ENCODE measurements around the gene FOXN3. TPM values are rescaled to one million over a fixed set of nuclear protein-coding genes. Genes with fewer than 3 reads are reported as not detected.

Gene FOXN3
- polyA plus RNA-seq, 2 of the 4 experiments (the other 2 are of a cell fraction): 6.0 to 6.4 TPM

DNA sequence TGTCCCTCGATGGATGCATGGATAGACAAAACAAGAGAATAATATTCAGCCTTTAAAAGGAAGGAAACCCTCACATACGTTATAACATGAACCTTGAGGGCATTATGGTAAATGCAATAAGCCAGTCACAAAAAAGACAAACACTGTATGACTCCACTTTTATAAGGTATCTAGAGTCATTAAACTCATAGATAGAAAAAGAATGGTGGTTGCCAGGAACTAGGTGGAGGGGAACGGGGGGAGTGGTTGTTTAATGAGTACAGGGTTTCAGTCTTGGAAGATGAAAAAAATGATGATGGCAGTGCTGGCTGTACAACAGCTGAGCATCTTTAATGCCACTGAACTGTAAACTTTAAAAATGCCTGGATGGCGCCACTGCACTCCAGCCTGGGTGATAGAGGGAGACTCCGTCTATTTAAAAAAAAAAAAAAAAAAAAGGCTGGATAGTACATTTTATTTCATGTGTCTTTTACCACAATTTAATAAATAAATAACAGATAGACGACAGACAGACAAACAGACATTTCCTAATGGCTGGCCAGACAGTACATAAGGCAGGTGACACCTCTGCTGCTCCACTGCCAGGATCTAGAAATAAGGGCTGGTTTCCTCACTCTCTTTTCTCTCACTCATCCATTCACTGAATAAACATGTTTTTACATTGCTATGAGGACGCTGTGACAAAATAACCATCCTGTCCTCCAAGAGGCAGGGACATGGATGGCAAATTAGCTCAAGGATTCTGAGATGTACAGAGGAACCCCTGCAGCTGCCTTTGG, 118.8 kb downstream of the FOXN3 start:
- 46% methylated on average over 7 of the region's 7 CpGs for WGBS (ENCODE audit: missing lambda C conversion rate)
- H3K27ac ChIP-seq: no peak overlapping the region
- no peak for DNase-seq (ENCODE audit: low read depth in 1 of 2, low spot score in 1 of 2)
- no peak for FAIRE-seq
- no peak overlapping the region for H3K4me2 ChIP-seq
- ATAC-seq: no peak
- peaks cover 2% of the 10 kb centered on the region; the same call in 1 of the 3 replicates for H3K4me1 ChIP-seq
- POLR2A ChIA-PET: no interaction called here
- CTCF ChIA-PET: no interaction called here
- TF ChIP-seq SMC3 (IDR thresholded peaks at IDR 0.05) (no peak), HOXB13 (CRISPR knock-in tag; IDR thresholded peaks at IDR 0.05; ENCODE audit: low read depth) (no peak), KDM1A (IDR thresholded peaks at IDR 0.05; ENCODE audit: low read depth) (no peak), ZFP36 (IDR thresholded peaks at IDR 0.05; ENCODE audit: borderline replicate concordance, partially characterized antibody) (no peak)
- TF ChIP-seq, protein P1, sequence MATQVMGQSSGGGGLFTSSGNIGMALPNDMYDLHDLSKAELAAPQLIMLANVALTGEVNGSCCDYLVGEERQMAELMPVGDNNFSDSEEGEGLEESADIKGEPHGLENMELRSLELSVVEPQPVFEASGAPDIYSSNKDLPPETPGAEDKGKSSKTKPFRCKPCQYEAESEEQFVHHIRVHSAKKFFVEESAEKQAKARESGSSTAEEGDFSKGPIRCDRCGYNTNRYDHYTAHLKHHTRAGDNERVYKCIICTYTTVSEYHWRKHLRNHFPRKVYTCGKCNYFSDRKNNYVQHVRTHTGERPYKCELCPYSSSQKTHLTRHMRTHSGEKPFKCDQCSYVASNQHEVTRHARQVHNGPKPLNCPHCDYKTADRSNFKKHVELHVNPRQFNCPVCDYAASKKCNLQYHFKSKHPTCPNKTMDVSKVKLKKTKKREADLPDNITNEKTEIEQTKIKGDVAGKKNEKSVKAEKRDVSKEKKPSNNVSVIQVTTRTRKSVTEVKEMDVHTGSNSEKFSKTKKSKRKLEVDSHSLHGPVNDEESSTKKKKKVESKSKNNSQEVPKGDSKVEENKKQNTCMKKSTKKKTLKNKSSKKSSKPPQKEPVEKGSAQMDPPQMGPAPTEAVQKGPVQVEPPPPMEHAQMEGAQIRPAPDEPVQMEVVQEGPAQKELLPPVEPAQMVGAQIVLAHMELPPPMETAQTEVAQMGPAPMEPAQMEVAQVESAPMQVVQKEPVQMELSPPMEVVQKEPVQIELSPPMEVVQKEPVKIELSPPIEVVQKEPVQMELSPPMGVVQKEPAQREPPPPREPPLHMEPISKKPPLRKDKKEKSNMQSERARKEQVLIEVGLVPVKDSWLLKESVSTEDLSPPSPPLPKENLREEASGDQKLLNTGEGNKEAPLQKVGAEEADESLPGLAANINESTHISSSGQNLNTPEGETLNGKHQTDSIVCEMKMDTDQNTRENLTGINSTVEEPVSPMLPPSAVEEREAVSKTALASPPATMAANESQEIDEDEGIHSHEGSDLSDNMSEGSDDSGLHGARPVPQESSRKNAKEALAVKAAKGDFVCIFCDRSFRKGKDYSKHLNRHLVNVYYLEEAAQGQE (IDR thresholded peaks at IDR 0.05): no peak
- no peaks in the 10 kb centered on the region for H3K9me3 ChIP-seq
- no peak overlapping the region for H3K4me3 ChIP-seq

DNA sequence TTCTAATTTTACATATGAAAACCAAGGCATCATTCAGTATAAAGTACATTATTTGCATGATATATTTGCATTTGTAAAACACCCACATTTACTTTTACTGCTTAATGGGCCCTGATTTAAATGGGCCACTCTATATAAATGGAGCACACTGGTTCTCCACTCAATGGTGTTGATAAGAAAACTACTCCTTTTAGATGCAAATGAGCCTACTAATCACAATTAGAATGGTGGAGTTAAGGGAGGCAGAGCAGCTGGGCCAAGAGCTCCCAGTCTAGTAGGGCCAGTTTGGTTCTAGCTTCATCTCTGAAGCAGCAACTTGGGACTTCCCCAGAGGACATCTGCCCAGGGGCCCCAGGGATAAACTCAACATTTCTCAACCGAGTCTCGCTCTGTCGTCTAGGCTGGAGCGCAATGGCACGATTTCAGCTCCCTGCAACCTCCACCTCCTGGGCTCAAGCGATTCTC, 120.7 kb downstream of the FOXN3 start:
- H3K4me1 ChIP-seq: no peaks in the 10 kb centered on the region
- no peak for TF ChIP-seq HEYL (CRISPR knock-in tag; IDR thresholded peaks at IDR 0.05)
- TF ChIP-seq FOXS1 (CRISPR knock-in tag; IDR thresholded peaks at IDR 0.05): no peak
- TF ChIP-seq, protein P2, sequence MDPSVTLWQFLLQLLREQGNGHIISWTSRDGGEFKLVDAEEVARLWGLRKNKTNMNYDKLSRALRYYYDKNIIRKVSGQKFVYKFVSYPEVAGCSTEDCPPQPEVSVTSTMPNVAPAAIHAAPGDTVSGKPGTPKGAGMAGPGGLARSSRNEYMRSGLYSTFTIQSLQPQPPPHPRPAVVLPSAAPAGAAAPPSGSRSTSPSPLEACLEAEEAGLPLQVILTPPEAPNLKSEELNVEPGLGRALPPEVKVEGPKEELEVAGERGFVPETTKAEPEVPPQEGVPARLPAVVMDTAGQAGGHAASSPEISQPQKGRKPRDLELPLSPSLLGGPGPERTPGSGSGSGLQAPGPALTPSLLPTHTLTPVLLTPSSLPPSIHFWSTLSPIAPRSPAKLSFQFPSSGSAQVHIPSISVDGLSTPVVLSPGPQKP (IDR thresholded peaks at IDR 0.05; ENCODE audit: low read depth, low read length): no peak
- no peak for TF ChIP-seq NFE2L2 (conservative IDR thresholded peaks at IDR 0.05; ENCODE audit: low read length)
- no peak for TF ChIP-seq MAZ (IDR thresholded peaks at IDR 0.05; ENCODE audit: borderline replicate concordance, low read depth, low read length)
- TF ChIP-seq RNF2 (IDR thresholded peaks at IDR 0.05; ENCODE audit: borderline replicate concordance, low read depth): no peak
- no peak for TF ChIP-seq RCOR1 (IDR thresholded peaks at IDR 0.05; ENCODE audit: low read depth, low read length)
- TF ChIP-seq, protein P3, sequence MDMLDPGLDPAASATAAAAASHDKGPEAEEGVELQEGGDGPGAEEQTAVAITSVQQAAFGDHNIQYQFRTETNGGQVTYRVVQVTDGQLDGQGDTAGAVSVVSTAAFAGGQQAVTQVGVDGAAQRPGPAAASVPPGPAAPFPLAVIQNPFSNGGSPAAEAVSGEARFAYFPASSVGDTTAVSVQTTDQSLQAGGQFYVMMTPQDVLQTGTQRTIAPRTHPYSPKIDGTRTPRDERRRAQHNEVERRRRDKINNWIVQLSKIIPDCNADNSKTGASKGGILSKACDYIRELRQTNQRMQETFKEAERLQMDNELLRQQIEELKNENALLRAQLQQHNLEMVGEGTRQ (IDR thresholded peaks at IDR 0.05): no peak
- TF ChIP-seq, protein P4, sequence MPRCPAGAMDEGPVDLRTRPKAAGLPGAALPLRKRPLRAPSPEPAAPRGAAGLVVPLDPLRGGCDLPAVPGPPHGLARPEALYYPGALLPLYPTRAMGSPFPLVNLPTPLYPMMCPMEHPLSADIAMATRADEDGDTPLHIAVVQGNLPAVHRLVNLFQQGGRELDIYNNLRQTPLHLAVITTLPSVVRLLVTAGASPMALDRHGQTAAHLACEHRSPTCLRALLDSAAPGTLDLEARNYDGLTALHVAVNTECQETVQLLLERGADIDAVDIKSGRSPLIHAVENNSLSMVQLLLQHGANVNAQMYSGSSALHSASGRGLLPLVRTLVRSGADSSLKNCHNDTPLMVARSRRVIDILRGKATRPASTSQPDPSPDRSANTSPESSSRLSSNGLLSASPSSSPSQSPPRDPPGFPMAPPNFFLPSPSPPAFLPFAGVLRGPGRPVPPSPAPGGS (IDR thresholded peaks at IDR 0.05): no peak
- no peak for TF ChIP-seq HOXB5 (CRISPR knock-in tag; IDR thresholded peaks at IDR 0.05)
- no peak for TF ChIP-seq KDM1A (IDR thresholded peaks at IDR 0.05; ENCODE audit: low read depth)
- TF ChIP-seq TFCP2L1 (CRISPR knock-in tag; IDR thresholded peaks at IDR 0.05): no peak
- TF ChIP-seq CHD4 (IDR thresholded peaks at IDR 0.05; ENCODE audit: borderline replicate concordance): no peak
- WGBS (ENCODE audit: missing lambda C conversion rate): 90% methylated on average over 6 of the region's 6 CpGs
- FAIRE-seq (no peak), DNase-seq (ENCODE audit: low read depth in 1 of 2, low spot score in 1 of 2) (no peak), ATAC-seq (no peak)
- ChIA-PET POLR2A (no interaction called here), CTCF (no interaction called here)
- H3K9me3 ChIP-seq: no peaks in the 10 kb centered on the region
- H3K27ac ChIP-seq: no peak overlapping the region
- no peak overlapping the region for H3K4me2 ChIP-seq
- H3K4me3 ChIP-seq: no peak overlapping the region
